ENCODE data around the gene MAGI1. TPM values are rescaled to one million over a fixed set of nuclear protein-coding genes. Genes with fewer than 3 reads are reported as not detected.
"Not testable (repeated sequence)": the region's sequence is repeated elsewhere in the genome, so short reads cannot be mapped to it uniquely, and the experiment has no call there.

Gene MAGI1
- total RNA-seq, 1 donor from 2014 or later, result 21.9 TPM

GRCh38 chr3:65526656-65527055 lies 512.1 kb downstream of the MAGI1 start:
- TF ChIP-seq CTCF (IDR thresholded peaks at IDR 0.05), result no peak
- H3K4me3 Mint-ChIP-seq (ENCODE audit: unreplicated experiment), result no peak overlapping the region
- no peaks in the 10 kb centered on the region for H3K36me3 Mint-ChIP-seq (ENCODE audit: unreplicated experiment)
- H3K4me1 Mint-ChIP-seq (ENCODE audit: unreplicated experiment), result peaks cover 9% of the 10 kb centered on the region
- no peaks in the 10 kb centered on the region for H3K27me3 Mint-ChIP-seq (ENCODE audit: unreplicated experiment)
- no peak overlapping the region for H3K27ac Mint-ChIP-seq (ENCODE audit: unreplicated experiment)
- DNase-seq (ENCODE audit: extremely low spot score, unreplicated experiment), result no peak
- no peaks in the 10 kb centered on the region for H3K9me3 Mint-ChIP-seq (ENCODE audit: unreplicated experiment)

- Mint-ChIP-seq H3K27ac (ENCODE audit: unreplicated experiment) (no peak overlapping the region), H3K27me3 (ENCODE audit: unreplicated experiment) (no peaks in the 10 kb centered on the region), H3K4me3 (ENCODE audit: unreplicated experiment) (no peak overlapping the region), H3K36me3 (ENCODE audit: unreplicated experiment) (no peaks in the 10 kb centered on the region), H3K9me3 (ENCODE audit: unreplicated experiment) (no peaks in the 10 kb centered on the region), H3K4me1 (ENCODE audit: unreplicated experiment) (peaks cover 3% of the 10 kb centered on the region)
- no peak for DNase-seq (ENCODE audit: extremely low spot score, unreplicated experiment)
- TF ChIP-seq CTCF (IDR thresholded peaks at IDR 0.05), result no peak
Observed at GRCh38 chr3:65524584-65524983, 514.1 kb downstream of the MAGI1 start.

GRCh38 chr3:65523878-65524277 lies 514.8 kb downstream of the MAGI1 start:
- DNase-seq (ENCODE audit: extremely low spot score, unreplicated experiment), result no peak
- Mint-ChIP-seq H3K27me3 (ENCODE audit: unreplicated experiment) (no peaks in the 10 kb centered on the region), H3K27ac (ENCODE audit: unreplicated experiment) (no peak overlapping the region), H3K36me3 (ENCODE audit: unreplicated experiment) (no peaks in the 10 kb centered on the region), H3K4me3 (ENCODE audit: unreplicated experiment) (no peak overlapping the region), H3K9me3 (ENCODE audit: unreplicated experiment) (no peaks in the 10 kb centered on the region), H3K4me1 (ENCODE audit: unreplicated experiment) (peaks cover 3% of the 10 kb centered on the region)
- no peak for TF ChIP-seq CTCF (IDR thresholded peaks at IDR 0.05)

- Mint-ChIP-seq H3K4me1 (ENCODE audit: unreplicated experiment) (peaks cover 3% of the 10 kb centered on the region), H3K36me3 (ENCODE audit: unreplicated experiment) (no peaks in the 10 kb centered on the region), H3K27ac (ENCODE audit: unreplicated experiment) (no peak overlapping the region), H3K9me3 (ENCODE audit: unreplicated experiment) (no peaks in the 10 kb centered on the region), H3K4me3 (ENCODE audit: unreplicated experiment) (no peak overlapping the region), H3K27me3 (ENCODE audit: unreplicated experiment) (no peaks in the 10 kb centered on the region)
- no peak for DNase-seq (ENCODE audit: extremely low spot score, unreplicated experiment)
- no peak for TF ChIP-seq CTCF (IDR thresholded peaks at IDR 0.05)
Observed at GRCh38 chr3:65521032-65521431, 517.7 kb downstream of the MAGI1 start.

GRCh38 chr3:65516998-65517397 lies 521.7 kb downstream of the MAGI1 start:
- no peaks in the 10 kb centered on the region for H3K27me3 Mint-ChIP-seq (ENCODE audit: unreplicated experiment)
- no peaks in the 10 kb centered on the region for H3K4me1 Mint-ChIP-seq (ENCODE audit: unreplicated experiment)
- no peaks in the 10 kb centered on the region for H3K9me3 Mint-ChIP-seq (ENCODE audit: unreplicated experiment)
- DNase-seq (ENCODE audit: extremely low spot score, unreplicated experiment), result no peak
- no peak overlapping the region for H3K27ac Mint-ChIP-seq (ENCODE audit: unreplicated experiment)
- no peaks in the 10 kb centered on the region for H3K36me3 Mint-ChIP-seq (ENCODE audit: unreplicated experiment)
- no peak overlapping the region for H3K4me3 Mint-ChIP-seq (ENCODE audit: unreplicated experiment)
- no peak for TF ChIP-seq CTCF (IDR thresholded peaks at IDR 0.05)

- H3K27me3 Mint-ChIP-seq (ENCODE audit: unreplicated experiment); H3K27ac Mint-ChIP-seq (ENCODE audit: unreplicated experiment); DNase-seq (ENCODE audit: extremely low spot score, unreplicated experiment); H3K4me1 Mint-ChIP-seq (ENCODE audit: unreplicated experiment); H3K9me3 Mint-ChIP-seq (ENCODE audit: unreplicated experiment); H3K36me3 Mint-ChIP-seq (ENCODE audit: unreplicated experiment); H3K4me3 Mint-ChIP-seq (ENCODE audit: unreplicated experiment): not testable (repeated sequence)
Observed at GRCh38 chr3:65514317-65514716, 524.4 kb downstream of the MAGI1 start.

- not testable (repeated sequence) for H3K27ac Mint-ChIP-seq (ENCODE audit: unreplicated experiment); H3K27me3 Mint-ChIP-seq (ENCODE audit: unreplicated experiment); DNase-seq (ENCODE audit: extremely low spot score, unreplicated experiment); H3K4me3 Mint-ChIP-seq (ENCODE audit: unreplicated experiment); H3K4me1 Mint-ChIP-seq (ENCODE audit: unreplicated experiment); H3K9me3 Mint-ChIP-seq (ENCODE audit: unreplicated experiment); H3K36me3 Mint-ChIP-seq (ENCODE audit: unreplicated experiment)
Observed at GRCh38 chr3:65509423-65509794, 529.3 kb downstream of the MAGI1 start.

Measured in osteocyte (in vitro differentiated cells).